NCI-H748 treated with DMSO at 0.1 percent for 48 hours (cell line): ENCODE results near the gene ALAD.
"Not testable (repeated sequence)": the region's sequence is repeated elsewhere in the genome, so short reads cannot be mapped to it uniquely, and the experiment has no call there.

ENCODE experiments used
- DNase-seq: peaks from one replicate; lab custom pipeline; 2025; lab: John Stamatoyannopoulos, UW

ALAD gene

DNA sequence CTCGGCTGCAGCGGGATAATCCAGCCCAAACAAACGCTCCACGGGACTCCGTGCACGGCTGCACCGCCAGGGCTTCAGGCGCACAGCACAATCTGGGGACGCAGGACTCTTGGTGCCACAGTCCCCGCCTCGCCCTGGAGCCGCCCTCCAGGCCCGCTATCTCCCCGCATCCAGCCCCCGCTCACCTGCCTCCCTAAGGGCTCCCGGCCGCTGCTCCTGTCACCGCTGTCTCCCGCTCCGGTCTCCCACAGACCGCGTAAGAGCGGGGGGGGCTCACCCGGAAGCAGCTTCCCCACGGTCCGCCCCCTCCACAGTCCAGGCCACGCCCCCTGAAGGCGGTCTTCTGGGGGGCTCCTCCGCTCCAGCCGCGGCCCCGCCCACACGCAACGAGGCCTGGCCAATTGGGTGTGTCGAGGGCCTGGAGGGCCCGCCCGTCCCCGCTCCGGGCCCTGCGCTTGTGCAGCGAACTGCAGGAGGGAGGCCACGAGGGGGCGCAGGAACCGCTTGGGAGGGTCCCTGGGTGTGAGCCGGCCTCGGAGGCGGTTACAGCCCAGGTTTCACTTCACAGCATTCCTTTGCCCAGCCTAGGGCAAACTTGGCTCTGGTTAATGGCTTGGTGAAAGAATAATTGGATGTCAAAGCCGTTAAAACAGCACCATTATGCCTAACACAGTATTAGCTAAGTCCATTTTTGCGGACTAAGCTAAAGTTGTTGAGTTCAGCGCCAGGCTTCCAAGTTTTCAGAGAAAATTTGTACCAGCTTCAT lies at the start of gene ALAD:
ALAD (minus strand) TSS at position 258 of the 766 bp plus-strand sequence. CDS start 7,725 bp downstream, outside the sequence.
- peak; percentile 96 for DNase-seq

GRCh38 chr9:113449376-113449775 lies 48.3 kb upstream of the ALAD start:
- DNase-seq = no peak

- peak; percentile 40 for DNase-seq
Observed at GRCh38 chr9:113446323-113446740, 45.2 kb upstream of the ALAD start.

GRCh38 chr9:113444736-113445135 lies 43.7 kb upstream of the ALAD start:
- no peak for DNase-seq

- DNase-seq = not testable (repeated sequence)
Observed at GRCh38 chr9:113437716-113438115, 36.6 kb upstream of the ALAD start.

- no peak for DNase-seq
Observed at GRCh38 chr9:113436728-113437515, 35.8 kb upstream of the ALAD start.

DNA sequence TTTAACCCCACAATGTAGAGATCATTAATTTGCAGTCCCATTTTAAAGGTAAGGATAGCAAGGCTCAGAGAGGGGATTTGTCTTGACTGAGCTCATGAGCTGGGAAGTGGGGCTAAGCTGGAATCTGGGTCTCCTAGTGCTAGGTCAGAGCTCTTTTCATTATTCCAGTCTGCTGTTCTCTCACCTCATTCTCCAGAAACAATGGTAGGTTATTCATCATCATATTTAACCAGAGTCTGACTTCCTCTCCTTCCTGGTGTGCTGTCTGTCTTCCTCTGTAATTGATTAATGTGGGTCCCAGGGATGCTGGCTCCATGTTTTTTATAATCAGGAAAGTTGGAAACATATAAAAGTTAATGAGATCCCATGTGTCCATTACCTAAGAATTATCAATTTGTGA lies 30.1 kb upstream of the ALAD start:
- DNase-seq = no peak

DNA sequence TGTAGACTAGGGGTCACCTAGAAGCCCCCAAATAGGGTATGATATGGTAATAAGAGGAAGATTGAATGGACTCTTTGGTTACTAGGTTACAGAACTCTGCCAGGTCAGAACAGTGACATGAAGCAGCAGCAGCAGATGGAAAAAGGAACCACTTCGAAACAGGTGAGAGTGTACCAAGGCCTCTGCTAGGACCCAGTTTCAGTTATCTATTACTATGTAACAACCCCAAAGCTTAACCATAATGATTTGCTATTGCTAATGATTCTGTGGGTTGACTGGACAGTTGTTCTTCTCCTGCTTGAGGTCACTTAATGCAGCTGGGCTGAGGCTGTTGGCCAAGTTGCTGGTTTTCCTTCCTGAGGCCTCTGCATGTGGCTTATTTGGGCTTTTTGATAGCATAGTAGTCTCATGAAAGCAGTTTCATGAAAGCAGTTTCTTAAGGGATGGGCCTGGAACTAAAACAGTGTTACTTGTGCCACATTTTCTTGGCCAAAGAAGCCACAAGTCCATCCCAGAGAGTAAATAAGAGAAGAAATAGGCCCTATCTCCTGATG lies 27.1 kb upstream of the ALAD start:
- DNase-seq = no peak

DNA sequence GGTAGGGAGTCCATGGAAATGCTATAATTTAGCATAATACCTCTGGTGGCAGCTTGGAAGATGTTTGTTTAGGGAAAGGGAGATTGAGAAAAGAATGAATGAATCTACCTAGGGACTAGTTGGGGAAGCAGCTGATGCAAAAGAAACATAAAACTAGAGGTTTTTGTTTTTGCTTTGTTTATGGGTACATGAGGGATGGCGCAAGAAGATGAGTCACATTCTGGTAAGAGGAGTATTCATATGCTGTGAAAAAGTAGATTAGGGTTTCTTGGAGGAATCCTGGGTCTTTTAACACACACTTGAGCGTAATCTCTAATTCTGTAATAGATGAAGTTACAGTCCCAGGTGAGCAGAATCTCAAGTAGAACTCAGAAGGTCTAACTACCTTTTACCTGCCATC lies 26.5 kb upstream of the ALAD start:
- no peak for DNase-seq

DNA sequence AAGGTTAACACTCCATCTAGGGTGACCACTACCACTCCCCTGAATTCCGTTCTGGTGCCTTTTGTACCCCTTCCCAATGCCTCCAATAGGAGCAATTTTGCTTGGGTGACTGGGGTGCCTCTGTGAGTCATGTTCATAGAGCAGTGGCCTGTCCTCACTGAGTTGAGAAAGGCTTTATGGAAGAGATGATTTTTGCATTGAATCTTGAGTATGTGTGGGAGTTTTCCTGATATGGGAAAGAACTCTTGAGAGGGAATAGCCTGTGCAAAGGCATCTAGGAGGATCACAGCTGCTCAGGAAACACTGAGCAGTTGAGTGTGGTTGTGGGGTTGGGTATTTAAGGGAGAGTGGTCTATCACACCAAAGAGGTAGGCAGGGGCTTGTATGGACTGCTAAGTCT lies 25.6 kb upstream of the ALAD start:
- DNase-seq = no peak

GRCh38 chr9:113425072-113425471 lies 24.0 kb upstream of the ALAD start:
- DNase-seq = no peak

GRCh38 chr9:113421726-113422125 lies 20.6 kb upstream of the ALAD start:
- no peak for DNase-seq

- DNase-seq = no peak
Observed at GRCh38 chr9:113417370-113417769, 16.3 kb upstream of the ALAD start.

DNA sequence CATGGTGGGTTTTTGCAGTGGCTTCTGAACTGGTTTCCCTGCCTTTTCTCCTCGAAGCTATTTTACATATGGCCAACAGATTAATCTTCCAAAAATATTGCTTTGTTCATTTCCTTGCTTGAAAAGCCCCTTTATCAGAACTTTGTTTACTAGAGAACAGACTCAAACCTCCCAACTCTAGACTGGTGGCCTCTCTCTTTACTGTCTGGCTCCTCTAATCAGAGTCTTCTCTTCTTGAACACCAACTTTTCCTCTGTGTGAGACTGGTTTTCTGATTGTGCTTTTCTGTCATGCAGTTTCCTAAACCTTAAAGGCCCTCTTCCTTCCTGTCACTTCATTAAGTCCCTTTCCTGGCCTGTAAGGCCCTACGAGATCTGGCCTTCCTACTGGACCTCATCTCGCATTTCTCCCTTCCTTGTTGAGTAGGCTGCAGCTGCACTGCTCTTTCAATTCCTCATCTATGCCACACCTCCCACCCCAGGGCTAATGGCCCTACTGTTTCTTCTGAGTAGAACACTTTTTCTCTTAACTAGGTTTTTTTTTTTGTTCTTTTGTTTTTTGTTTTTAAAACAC lies 15.2 kb upstream of the ALAD start:
- DNase-seq = no peak

GRCh38 chr9:113410207-113410864 lies 9.3 kb upstream of the ALAD start, which contains the start of the genes C9orf43 and POLE3:
Gene C9orf43 (plus strand): TSS chr9:113410747. CDS start chr9:113413494, 2,747 bp downstream.
Gene POLE3 (minus strand): TSS chr9:113410675. CDS start chr9:113410293, 382 bp downstream.
- DNase-seq = peak; percentile 91

- no peak for DNase-seq
Observed at GRCh38 chr9:113409883-113410206, 8.8 kb upstream of the ALAD start.

GRCh38 chr9:113409481-113409880 lies 8.4 kb upstream of the ALAD start:
- no peak for DNase-seq

GRCh38 chr9:113406873-113407511 lies 5.9 kb upstream of the ALAD start:
- not testable (repeated sequence) for DNase-seq

DNA sequence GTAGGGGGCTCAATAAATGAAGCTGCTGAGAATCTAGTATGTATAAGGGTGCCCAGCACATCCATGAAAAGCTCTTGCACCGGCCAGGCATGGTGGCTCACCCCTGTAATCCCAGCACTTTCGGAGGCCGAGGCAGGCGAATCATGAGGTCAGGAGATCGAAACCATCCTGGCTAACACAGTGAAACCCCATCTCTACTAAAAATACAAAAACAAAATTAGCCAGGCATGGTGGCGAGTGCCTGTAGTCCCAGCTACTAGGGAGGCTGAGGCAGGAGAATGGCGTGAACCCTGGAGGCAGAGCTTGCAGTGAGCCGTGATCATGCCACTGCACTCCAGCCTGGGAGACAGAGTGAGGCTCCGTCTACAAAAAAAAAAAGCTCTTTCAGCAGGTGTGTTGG lies 5.3 kb upstream of the ALAD start:
- not testable (repeated sequence) for DNase-seq

DNA sequence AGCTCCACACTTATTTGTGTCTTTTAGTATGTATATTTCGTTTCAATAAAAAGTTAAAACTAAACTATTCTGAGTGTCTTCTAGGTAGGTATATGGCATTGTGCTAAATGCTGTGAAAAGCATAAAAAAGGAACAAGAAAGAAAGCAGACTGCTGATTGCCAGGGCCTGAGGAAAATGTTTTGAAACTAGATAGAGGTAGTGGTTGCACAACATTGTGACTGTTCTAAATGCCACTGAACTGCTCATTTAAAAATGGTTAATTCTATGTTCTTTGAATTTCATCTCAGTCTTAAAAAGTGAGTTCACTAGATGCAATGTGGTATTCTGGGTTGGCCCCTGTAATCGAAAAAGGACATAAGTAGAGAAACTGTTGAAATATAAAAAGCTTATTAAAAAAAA lies 2.6 kb upstream of the ALAD start:
- no peak for DNase-seq

- no peak for DNase-seq
Observed at GRCh38 chr9:113399646-113400200, 1.4 kb downstream of the ALAD start.
